ENCODE data around the gene IDH3A. TPM values are rescaled to one million over a fixed set of nuclear protein-coding genes. Genes with fewer than 3 reads are reported as not detected.

The IDH3A gene
- total RNA-seq, 1 experiment from 2014 or later, result 116 TPM

DNA sequence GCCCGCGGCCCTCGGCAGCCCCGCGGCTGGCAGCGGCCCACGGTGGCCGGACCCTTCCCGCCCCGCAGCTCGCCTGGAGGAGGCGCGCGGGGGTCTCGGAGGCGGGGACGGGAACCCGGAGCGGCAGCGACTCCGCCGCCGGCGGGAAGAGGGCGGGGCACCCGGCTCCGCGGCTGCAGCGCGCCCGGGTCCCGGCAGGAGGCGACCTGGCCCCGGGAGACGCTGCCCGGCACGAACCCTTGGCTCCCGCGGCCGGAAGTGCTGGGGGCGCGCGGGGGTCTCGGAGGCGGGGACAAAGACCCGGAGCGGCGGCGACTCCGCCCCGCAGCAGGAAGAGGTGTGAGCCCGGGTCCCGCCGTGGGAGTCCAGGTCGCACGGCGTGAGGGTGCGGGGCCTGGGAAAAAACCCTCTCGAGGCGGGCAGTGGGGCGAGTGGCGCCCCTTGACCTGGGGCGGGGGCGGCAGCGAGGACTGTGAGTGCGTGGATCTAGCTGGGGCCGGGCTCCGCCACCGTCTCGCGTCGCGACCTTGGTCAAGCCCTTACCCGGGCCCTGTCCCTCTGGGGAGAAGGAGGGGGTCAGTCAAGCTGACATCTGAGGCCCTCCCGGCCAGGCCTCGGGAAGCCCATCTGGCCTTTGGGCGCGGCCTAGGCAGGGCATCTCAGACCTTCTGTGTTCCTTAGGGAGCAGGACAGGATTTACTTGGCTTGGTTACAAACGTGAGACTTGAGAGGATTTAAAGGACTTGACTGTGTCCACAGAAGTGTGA lies 17.7 kb upstream of the IDH3A start, which contains the start of gene CIB2:
Gene CIB2, minus strand, starts transcription at position 151 of the 767 bp plus-strand sequence. CDS start 230 bp downstream, outside the sequence.
- Histone ChIP-seq H3K4me3 (ENCODE audit: low read depth in 2 of 2, low read length in 2 of 2) (peak within 1 kb of the TSS; percentile 68 to 78), H3K27ac (ENCODE audit: low read length) (peak within 1 kb of the TSS; percentile 90), H3K4me1 (ENCODE audit: control insufficient read depth, insufficient read depth, low read length) (peaks cover 3% of the 10 kb centered on the region; the same call in 1 of the 2 replicates), H3K9me3 (ENCODE audit: control insufficient read depth, insufficient read depth, low read depth, low read length) (no peaks in the 10 kb centered on the region), H3K27me3 (ENCODE audit: control insufficient read depth, insufficient read depth, low read length) (no peaks in the 10 kb centered on the region), H3K36me3 (ENCODE audit: control insufficient read depth, insufficient read depth, low read length) (no peaks in the 10 kb centered on the region)
- TSS peak; percentile 77 for BruUV-seq (replicated peaks)
- intact Hi-C loops (cut with micrococcal nuclease; ENCODE audit: unreplicated experiment) (loop anchor here (5.0 kb wide), 1 partner anchor 111 kb away; no protein-coding TSS in a partner anchor), in situ Hi-C loops (cut with HindIII; ENCODE audit: low pct_unique_long_range_greater_than_20kb, low sequenced_read_pairs) (loop anchor here (25.0 kb wide), 1 partner anchor 131 kb away; the partner anchor contains the start of gene DNAJA4)
- ATAC-seq, result peak; percentile 93
- ChIA-PET POLR2A (interaction anchor here (0.5 to 0.7 kb wide), 3 partner anchors 11 to 168 kb away, joined by 3 to 7 read pairs (median 4); partner anchors contain the start of gene SKIC8), CTCF (interaction anchor here (0.6 to 1.0 kb wide), 4 partner anchors 23 to 1316 kb away, joined by 3 to 5 read pairs (median 3); no protein-coding TSS in a partner anchor)
- no peak for DNase-seq (ENCODE audit: low read depth, low spot score)
- TF ChIP-seq, protein P1, sequence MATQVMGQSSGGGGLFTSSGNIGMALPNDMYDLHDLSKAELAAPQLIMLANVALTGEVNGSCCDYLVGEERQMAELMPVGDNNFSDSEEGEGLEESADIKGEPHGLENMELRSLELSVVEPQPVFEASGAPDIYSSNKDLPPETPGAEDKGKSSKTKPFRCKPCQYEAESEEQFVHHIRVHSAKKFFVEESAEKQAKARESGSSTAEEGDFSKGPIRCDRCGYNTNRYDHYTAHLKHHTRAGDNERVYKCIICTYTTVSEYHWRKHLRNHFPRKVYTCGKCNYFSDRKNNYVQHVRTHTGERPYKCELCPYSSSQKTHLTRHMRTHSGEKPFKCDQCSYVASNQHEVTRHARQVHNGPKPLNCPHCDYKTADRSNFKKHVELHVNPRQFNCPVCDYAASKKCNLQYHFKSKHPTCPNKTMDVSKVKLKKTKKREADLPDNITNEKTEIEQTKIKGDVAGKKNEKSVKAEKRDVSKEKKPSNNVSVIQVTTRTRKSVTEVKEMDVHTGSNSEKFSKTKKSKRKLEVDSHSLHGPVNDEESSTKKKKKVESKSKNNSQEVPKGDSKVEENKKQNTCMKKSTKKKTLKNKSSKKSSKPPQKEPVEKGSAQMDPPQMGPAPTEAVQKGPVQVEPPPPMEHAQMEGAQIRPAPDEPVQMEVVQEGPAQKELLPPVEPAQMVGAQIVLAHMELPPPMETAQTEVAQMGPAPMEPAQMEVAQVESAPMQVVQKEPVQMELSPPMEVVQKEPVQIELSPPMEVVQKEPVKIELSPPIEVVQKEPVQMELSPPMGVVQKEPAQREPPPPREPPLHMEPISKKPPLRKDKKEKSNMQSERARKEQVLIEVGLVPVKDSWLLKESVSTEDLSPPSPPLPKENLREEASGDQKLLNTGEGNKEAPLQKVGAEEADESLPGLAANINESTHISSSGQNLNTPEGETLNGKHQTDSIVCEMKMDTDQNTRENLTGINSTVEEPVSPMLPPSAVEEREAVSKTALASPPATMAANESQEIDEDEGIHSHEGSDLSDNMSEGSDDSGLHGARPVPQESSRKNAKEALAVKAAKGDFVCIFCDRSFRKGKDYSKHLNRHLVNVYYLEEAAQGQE (IDR thresholded peaks at IDR 0.05; ENCODE audit: insufficient read depth in 1 of 2, low read depth in 2 of 2, low read length in 1 of 2), result no peak
- TF ChIP-seq POLR2AphosphoS5 (IDR thresholded peaks at IDR 0.05; ENCODE audit: low read depth, low read length), result peak; percentile 53
- TF ChIP-seq, protein P2, sequence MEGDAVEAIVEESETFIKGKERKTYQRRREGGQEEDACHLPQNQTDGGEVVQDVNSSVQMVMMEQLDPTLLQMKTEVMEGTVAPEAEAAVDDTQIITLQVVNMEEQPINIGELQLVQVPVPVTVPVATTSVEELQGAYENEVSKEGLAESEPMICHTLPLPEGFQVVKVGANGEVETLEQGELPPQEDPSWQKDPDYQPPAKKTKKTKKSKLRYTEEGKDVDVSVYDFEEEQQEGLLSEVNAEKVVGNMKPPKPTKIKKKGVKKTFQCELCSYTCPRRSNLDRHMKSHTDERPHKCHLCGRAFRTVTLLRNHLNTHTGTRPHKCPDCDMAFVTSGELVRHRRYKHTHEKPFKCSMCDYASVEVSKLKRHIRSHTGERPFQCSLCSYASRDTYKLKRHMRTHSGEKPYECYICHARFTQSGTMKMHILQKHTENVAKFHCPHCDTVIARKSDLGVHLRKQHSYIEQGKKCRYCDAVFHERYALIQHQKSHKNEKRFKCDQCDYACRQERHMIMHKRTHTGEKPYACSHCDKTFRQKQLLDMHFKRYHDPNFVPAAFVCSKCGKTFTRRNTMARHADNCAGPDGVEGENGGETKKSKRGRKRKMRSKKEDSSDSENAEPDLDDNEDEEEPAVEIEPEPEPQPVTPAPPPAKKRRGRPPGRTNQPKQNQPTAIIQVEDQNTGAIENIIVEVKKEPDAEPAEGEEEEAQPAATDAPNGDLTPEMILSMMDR (IDR thresholded peaks at IDR 0.05), result peak; percentile 96
- 0 out of 2 replicates have a peak, but pooled peaks have one; percentile 36 for TF ChIP-seq SIN3A (IDR thresholded peaks at IDR 0.05; ENCODE audit: borderline replicate concordance, insufficient read depth, low read depth, low read length)

DNA sequence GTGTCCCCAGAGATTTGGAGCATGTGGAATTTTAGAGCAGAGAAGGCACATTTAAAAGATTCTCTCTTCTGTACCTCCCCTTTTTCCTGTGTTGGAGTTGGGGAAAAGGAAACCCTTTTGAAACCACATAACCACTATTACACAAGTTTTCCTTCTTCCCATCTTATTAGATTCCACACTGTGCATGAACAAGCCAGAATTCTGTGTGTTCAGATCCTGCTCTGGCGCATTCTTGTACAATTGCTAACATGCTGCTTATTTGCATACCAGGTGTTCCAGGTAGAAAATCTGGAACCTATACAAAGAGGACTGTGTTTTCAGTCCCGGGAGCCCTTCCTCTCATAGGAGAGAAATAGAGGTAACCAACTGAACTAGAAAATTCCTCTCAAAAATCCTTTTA lies 15.4 kb upstream of the IDH3A start:
- Histone ChIP-seq H3K4me3 (ENCODE audit: low read depth in 2 of 2, low read length in 2 of 2) (no peak overlapping the region), H3K27ac (ENCODE audit: low read length) (no peak overlapping the region), H3K9me3 (ENCODE audit: control insufficient read depth, insufficient read depth, low read depth, low read length) (no peaks in the 10 kb centered on the region), H3K4me1 (ENCODE audit: control insufficient read depth, insufficient read depth, low read length) (peaks cover 3% of the 10 kb centered on the region; the same call in 1 of the 2 replicates), H3K36me3 (ENCODE audit: control insufficient read depth, insufficient read depth, low read length) (no peaks in the 10 kb centered on the region), H3K27me3 (ENCODE audit: control insufficient read depth, insufficient read depth, low read length) (no peaks in the 10 kb centered on the region)
- intact Hi-C loops (cut with micrococcal nuclease; ENCODE audit: unreplicated experiment) (loop anchor here (5.0 kb wide), 1 partner anchor 108 kb away; no protein-coding TSS in a partner anchor), in situ Hi-C loops (cut with HindIII; ENCODE audit: low pct_unique_long_range_greater_than_20kb, low sequenced_read_pairs) (loop anchor here (25.0 kb wide), 1 partner anchor 128 kb away; the partner anchor contains the start of gene DNAJA4)
- ChIA-PET CTCF (no interaction called here), POLR2A (interaction anchor here (0.7 kb wide), 1 partner anchor 106 kb away, joined by 6 read pairs; no protein-coding TSS in a partner anchor)
- DNase-seq (ENCODE audit: low read depth, low spot score), result no peak
- no peak for TF ChIP-seq TCF7L2 (IDR thresholded peaks at IDR 0.05; ENCODE audit: low read depth, low read length)
- no peak for TF ChIP-seq POLR2AphosphoS5 (IDR thresholded peaks at IDR 0.05; ENCODE audit: low read depth, low read length)
- no peak for TF ChIP-seq SIN3A (IDR thresholded peaks at IDR 0.05; ENCODE audit: borderline replicate concordance, insufficient read depth, low read depth, low read length)
- TF ChIP-seq, protein P2 (IDR thresholded peaks at IDR 0.05), result no peak
- TF ChIP-seq, protein P1 (IDR thresholded peaks at IDR 0.05; ENCODE audit: insufficient read depth in 1 of 2, low read depth in 2 of 2, low read length in 1 of 2), result no peak
- no peak for ATAC-seq
- no TSS peak for BruUV-seq (replicated peaks)
